GM23338 (cell line): ENCODE data around the gene APH1B. TPM values are rescaled to one million over a fixed set of nuclear protein-coding genes. Genes with fewer than 3 reads are reported as not detected.

ENCODE experiments used
- ATAC-seq: fragments of 200-7000 bp; cut with Tn5 transposase; 3 replicates; pipeline ENCODE4 v1.9.1; 2020
- DNase-seq: peaks from one replicate; pipeline ENCODE4 v3.0.0-alpha.2; 2015; ENCODE audit warnings: low spot score
- H2AFZ ChIP-seq: fragments of 200-600 bp; sonication (generic); 2 replicates; pipeline ENCODE4 v1.8.0; 2016; ENCODE audit warnings: antibody characterized with exemption, mild to moderate bottlenecking, moderate library complexity
- H3F3A ChIP-seq: fragments of 200-600 bp; sonication (generic); replicated peaks from 2 replicates; pipeline ENCODE4 v1.8.0; 2017; ENCODE audit warnings: antibody characterized with exemption, mixed run types, low read depth
- H3K27ac ChIP-seq: fragments of 200-600 bp; sonication (generic); 2 replicates; pipeline ENCODE4 v1.6.1; 2016; ENCODE audit warnings: low read depth
- H3K27me3 ChIP-seq: fragments of 200-600 bp; sonication (generic); 2 replicates; pipeline ENCODE4 v1.8.0; 2016; ENCODE audit warnings: mild to moderate bottlenecking, mixed run types, moderate library complexity; ENCODE audit not compliant: insufficient read depth
- H3K36me3 ChIP-seq: fragments of 200-600 bp; sonication (generic); 2 replicates; pipeline ENCODE4 v1.8.0; 2016; ENCODE audit warnings: mild to moderate bottlenecking; ENCODE audit not compliant: insufficient read depth
- H3K4me1 ChIP-seq: fragments of 200-600 bp; sonication (generic); 2 replicates; pipeline ENCODE4 v1.8.0; 2016; ENCODE audit warnings: mild to moderate bottlenecking, moderate library complexity; ENCODE audit not compliant: insufficient read depth
- H3K4me2 ChIP-seq: fragments of 200-600 bp; sonication (generic); 2 replicates; pipeline ENCODE4 v1.7.1; 2017; ENCODE audit warnings: mixed run types
- H3K4me3 ChIP-seq: fragments of 200-600 bp; sonication (generic); 2 replicates; pipeline ENCODE4 v1.6.1; 2016; ENCODE audit warnings: mixed run types
- H3K79me2 ChIP-seq: fragments of 200-600 bp; sonication (generic); replicated peaks from 2 replicates; pipeline ENCODE4 v1.8.0; 2017; ENCODE audit warnings: mild to moderate bottlenecking; ENCODE audit not compliant: insufficient read depth
- H3K9me2 ChIP-seq: fragments of 200-600 bp; sonication (generic); 2 replicates; pipeline ENCODE4 v1.8.0; 2017; ENCODE audit not compliant: insufficient read depth
- H4K20me1 ChIP-seq: fragments of 200-600 bp; sonication (generic); replicated peaks from 2 replicates; pipeline ENCODE4 v1.8.0; 2017; ENCODE audit warnings: mild to moderate bottlenecking; ENCODE audit not compliant: insufficient read depth
- H3K27ac Mint-ChIP-seq: 2 replicates; pipeline ENCODE4 v1.8.0; 2020; ENCODE audit warnings: inconsistent platforms, mild to moderate bottlenecking, moderate library complexity, mixed read lengths
- H3K27me3 Mint-ChIP-seq: 3 replicates; pipeline ENCODE4 v1.8.0; 2022; ENCODE audit warnings: low read depth, mild to moderate bottlenecking, moderate library complexity, mixed read lengths, inconsistent platforms; ENCODE audit not compliant: insufficient read depth, poor library complexity
- H3K36me3 Mint-ChIP-seq: 3 replicates; pipeline ENCODE4 v1.8.0; 2021; ENCODE audit warnings: low read depth, mild to moderate bottlenecking, inconsistent platforms, moderate library complexity, mixed read lengths
- H3K4me1 Mint-ChIP-seq: 3 replicates; pipeline ENCODE4 v1.8.0; 2020; ENCODE audit warnings: mild to moderate bottlenecking, inconsistent platforms, mixed read lengths
- H3K4me3 Mint-ChIP-seq: 3 replicates; pipeline ENCODE4 v1.8.0; 2021; ENCODE audit warnings: moderate library complexity, mild to moderate bottlenecking, inconsistent platforms, mixed read lengths
- H3K9me3 Mint-ChIP-seq: 3 replicates; pipeline ENCODE4 v1.8.0; 2020; ENCODE audit warnings: moderate library complexity, mild to moderate bottlenecking, inconsistent platforms, mixed read lengths
- CREB1 ChIP-seq: fragments of 250-450 bp; sonication (Bioruptor Pico); IDR thresholded peaks from 2 replicates; pipeline ENCODE4 v1.5.0; 2020; ENCODE audit warnings: low read depth, mild to moderate bottlenecking, moderate library complexity
- EZH2 ChIP-seq: fragments of 200-600 bp; sonication (generic); IDR thresholded peaks from one replicate; pipeline ENCODE4 v1.8.0; 2017; ENCODE audit warnings: antibody characterized with exemption, mild to moderate bottlenecking, low read depth; ENCODE audit not compliant: unreplicated experiment
- JUNB ChIP-seq: IDR thresholded peaks from one replicate; pipeline ENCODE4 v1.6.1; 2016; ENCODE audit warnings: antibody characterized with exemption; ENCODE audit not compliant: unreplicated experiment
- NANOG ChIP-seq: IDR thresholded peaks from 2 replicates; pipeline ENCODE4 v1.6.1; 2016; ENCODE audit warnings: antibody characterized with exemption, borderline replicate concordance
- POLR2AphosphoS5 ChIP-seq: IDR thresholded peaks from 2 replicates; pipeline ENCODE4 v1.6.1; 2016; ENCODE audit warnings: antibody characterized with exemption, low read depth
- REST ChIP-seq: IDR thresholded peaks from one replicate; pipeline ENCODE4 v1.6.1; 2018; ENCODE audit warnings: antibody characterized with exemption; ENCODE audit not compliant: unreplicated experiment
- STAT1 ChIP-seq: IDR thresholded peaks from one replicate; pipeline ENCODE4 v1.6.1; 2016; ENCODE audit warnings: antibody characterized with exemption; ENCODE audit not compliant: unreplicated experiment
- ZNF114 ChIP-seq: fragments of 250-450 bp; sonication (Bioruptor Pico); IDR thresholded peaks from 2 replicates; pipeline ENCODE4 v1.5.0; 2020; ENCODE audit warnings: mild to moderate bottlenecking, moderate library complexity
- ZNF331 ChIP-seq: fragments of 250-450 bp; sonication (Bioruptor Pico); IDR thresholded peaks from 2 replicates; pipeline ENCODE4 v1.5.0; 2020; ENCODE audit warnings: low read depth, mild to moderate bottlenecking, moderate library complexity
- ZNF462 ChIP-seq: fragments of 250-450 bp; sonication (Bioruptor Pico); IDR thresholded peaks from 2 replicates; pipeline ENCODE4 v1.5.0; 2020; ENCODE audit warnings: mild to moderate bottlenecking, moderate library complexity
- polyA plus RNA-seq: library from polyadenylated mRNA; unstranded; fragments of >200 nt; fragmentation: Nextera tagmentation; extraction: Ambion mirVana; gene quantifications from 2 replicates; pipeline ENCODE4 v1.2.1, GENCODE V29; 2016
- total RNA-seq: library from RNA; depleted of rRNA; stranded (reverse); fragments of >200 nt; shearing (Covaris generic); gene quantifications from 2 replicates; pipeline ENCODE4 v1.2.3, GENCODE V29; 2014

Gene APH1B
- total and polyA plus RNA-seq, 2 experiments from 2014 or later: 14.3 to 24.4 TPM

- no peaks in the 10 kb centered on the region for H4K20me1 ChIP-seq
- peaks cover 4% of the 10 kb centered on the region; the same call in 1 of the 2 replicates for H3K36me3 ChIP-seq
- no peak overlapping the region for H2AFZ ChIP-seq
- peaks cover 13% of the 10 kb centered on the region for H3K4me1 ChIP-seq
- H3K27ac Mint-ChIP-seq: no peak overlapping the region
- no peaks in the 10 kb centered on the region for H3K9me2 ChIP-seq
- peaks cover 39% of the 10 kb centered on the region for H3K36me3 Mint-ChIP-seq
- ATAC-seq: no peak
- H3K4me1 Mint-ChIP-seq: peaks cover 10% of the 10 kb centered on the region
- H3K27me3 Mint-ChIP-seq: peaks cover 2% of the 10 kb centered on the region
- no peaks in the 10 kb centered on the region for H3K27me3 ChIP-seq
- no peak overlapping the region for H3K4me3 ChIP-seq
- no peaks in the 10 kb centered on the region; the same call in 2 of the 3 replicates for H3K9me3 Mint-ChIP-seq
- H3K4me2 ChIP-seq: no peak overlapping the region
- TF ChIP-seq POLR2AphosphoS5: no peak
- no peaks in the 10 kb centered on the region for H3F3A ChIP-seq
- no peak overlapping the region for H3K4me3 Mint-ChIP-seq
- no peak for DNase-seq
- H3K79me2 ChIP-seq: no peaks in the 10 kb centered on the region
- no peak overlapping the region for H3K27ac ChIP-seq
Measured at GRCh38 chr15:63260791-63261190, 16.6 kb upstream of the APH1B start.

- Histone ChIP-seq H3K27ac (no peak overlapping the region), H3F3A (no peaks in the 10 kb centered on the region), H3K9me2 (no peaks in the 10 kb centered on the region), H4K20me1 (no peaks in the 10 kb centered on the region), H3K4me3 (no peak overlapping the region), H3K27me3 (no peaks in the 10 kb centered on the region), H3K36me3 (peaks cover 4% of the 10 kb centered on the region; the same call in 1 of the 2 replicates), H3K4me1 (peaks cover 8% of the 10 kb centered on the region; the same call in 1 of the 2 replicates), H3K4me2 (no peak overlapping the region), H3K79me2 (no peaks in the 10 kb centered on the region), H2AFZ (no peak overlapping the region)
- no peak for TF ChIP-seq CREB1 (CRISPR knock-in tag)
- no peak for TF ChIP-seq ZNF331 (CRISPR knock-in tag)
- no peak for TF ChIP-seq ZNF114
- no peak for TF ChIP-seq JUNB
- no peak for TF ChIP-seq NANOG
- no peak for TF ChIP-seq ZNF462 (CRISPR knock-in tag)
- no peak for TF ChIP-seq POLR2AphosphoS5
- no peak for TF ChIP-seq EZH2
- no peak for TF ChIP-seq STAT1
- no peak for TF ChIP-seq REST
- no peak for ATAC-seq
- Mint-ChIP-seq H3K9me3 (no peaks in the 10 kb centered on the region; the same call in 2 of the 3 replicates), H3K4me1 (peaks cover 6% of the 10 kb centered on the region), H3K4me3 (no peak overlapping the region), H3K27me3 (peaks cover 2% of the 10 kb centered on the region), H3K27ac (no peak overlapping the region), H3K36me3 (peaks cover 39% of the 10 kb centered on the region)
- no peak for DNase-seq
Measured at GRCh38 chr15:63261311-63261710, 16.1 kb upstream of the APH1B start.
